NCI-H524 (cell line): ENCODE data around the gene KRT20.
"Not testable (repeated sequence)": the region's sequence is repeated elsewhere in the genome, so short reads cannot be mapped to it uniquely, and the experiment has no call there.

Source experiments
- DNase-seq, 2 experiments: peaks; one replicate each; lab custom pipeline; 2025; lab: John Stamatoyannopoulos, UW

KRT20 gene, protein sequence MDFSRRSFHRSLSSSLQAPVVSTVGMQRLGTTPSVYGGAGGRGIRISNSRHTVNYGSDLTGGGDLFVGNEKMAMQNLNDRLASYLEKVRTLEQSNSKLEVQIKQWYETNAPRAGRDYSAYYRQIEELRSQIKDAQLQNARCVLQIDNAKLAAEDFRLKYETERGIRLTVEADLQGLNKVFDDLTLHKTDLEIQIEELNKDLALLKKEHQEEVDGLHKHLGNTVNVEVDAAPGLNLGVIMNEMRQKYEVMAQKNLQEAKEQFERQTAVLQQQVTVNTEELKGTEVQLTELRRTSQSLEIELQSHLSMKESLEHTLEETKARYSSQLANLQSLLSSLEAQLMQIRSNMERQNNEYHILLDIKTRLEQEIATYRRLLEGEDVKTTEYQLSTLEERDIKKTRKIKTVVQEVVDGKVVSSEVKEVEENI

GRCh38 chr17:40884708-40885512, at the start of gene KRT20:
TSS of gene KRT20 (minus strand) at chr17:40885242. CDS start at chr17:40885185, 57 bp downstream.
- no peak for DNase-seq

DNA sequence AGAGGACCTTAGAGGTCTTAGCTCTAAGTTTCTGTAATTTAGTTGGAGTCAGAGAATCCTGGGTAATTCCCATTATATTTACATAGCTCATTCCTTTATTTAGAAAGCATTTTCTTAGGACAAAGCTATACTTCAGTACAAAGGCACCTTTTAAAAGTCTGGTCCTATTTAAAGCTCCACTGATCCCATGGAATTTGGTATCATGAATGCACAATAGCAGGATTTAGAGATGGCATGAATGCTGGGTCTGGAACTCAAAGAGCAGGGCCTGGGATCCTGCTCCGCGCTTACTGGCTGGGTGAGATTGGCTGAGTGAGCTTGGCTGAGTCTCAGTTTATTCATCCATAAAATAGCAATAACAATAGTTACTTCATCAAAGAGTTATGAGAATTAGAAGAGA, 47.6 kb upstream of the KRT20 start:
- no peak for DNase-seq

DNA sequence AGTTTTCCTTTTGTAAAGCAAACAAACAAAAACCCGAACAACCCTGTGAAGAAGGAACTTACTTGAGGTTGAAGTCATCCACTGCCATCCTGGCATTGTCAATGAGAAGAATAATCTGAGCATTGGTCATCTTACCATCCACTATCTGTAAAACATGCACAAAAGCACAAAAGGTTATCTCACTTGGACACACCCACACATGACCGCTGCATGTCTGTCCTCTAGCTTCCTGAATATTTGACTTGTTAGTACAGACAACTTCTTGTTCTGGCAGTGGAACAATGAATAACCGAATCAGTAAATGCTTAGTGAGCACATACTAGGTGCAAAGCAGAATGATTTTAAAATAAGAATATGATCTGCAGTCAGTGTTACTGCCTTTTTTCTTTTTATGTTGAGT, 46.3 kb upstream of the KRT20 start:
- DNase-seq: no peak

DNA sequence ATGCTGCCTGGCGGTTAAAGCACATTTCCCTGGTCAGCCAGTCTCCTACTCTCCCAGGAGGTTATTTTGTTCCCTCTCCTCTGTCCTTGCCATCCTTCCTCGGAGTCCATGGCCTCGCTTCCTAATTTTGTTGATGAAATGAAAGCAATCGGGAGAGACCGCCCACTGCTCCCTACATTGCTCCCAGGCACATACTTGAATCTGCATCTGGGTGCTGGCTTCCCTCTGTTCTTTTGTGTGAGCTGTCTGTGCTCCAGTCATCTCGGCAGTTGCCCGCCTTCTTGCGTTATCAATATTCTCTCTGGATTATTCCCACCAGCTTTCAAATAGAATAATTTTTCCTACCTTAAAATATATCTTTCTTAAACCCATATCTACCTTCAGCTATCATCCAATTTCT, 41.3 kb upstream of the KRT20 start:
- DNase-seq: no peak

- no peak for DNase-seq
Measured at GRCh38 chr17:40922239-40922638, 37.2 kb upstream of the KRT20 start.

DNA sequence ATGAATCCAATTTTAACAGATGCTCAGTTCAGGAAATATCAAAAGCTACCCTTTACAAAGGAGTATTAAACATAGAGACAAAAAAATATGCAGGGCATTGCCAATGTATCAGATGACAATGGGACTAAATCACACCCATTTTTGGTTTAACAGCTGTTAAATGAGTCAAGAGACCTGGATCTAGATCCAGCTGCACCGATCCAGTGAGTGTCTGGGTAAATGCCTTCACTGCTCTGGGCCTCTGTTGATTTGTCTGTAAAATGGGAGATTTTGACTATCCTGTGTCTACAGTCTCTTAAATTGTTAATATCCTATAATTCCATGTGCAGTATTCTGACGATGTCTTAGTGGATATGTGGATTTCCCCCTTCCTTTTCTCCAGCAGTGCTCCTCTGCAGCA, 36.0 kb upstream of the KRT20 start:
- no peak for DNase-seq

DNA sequence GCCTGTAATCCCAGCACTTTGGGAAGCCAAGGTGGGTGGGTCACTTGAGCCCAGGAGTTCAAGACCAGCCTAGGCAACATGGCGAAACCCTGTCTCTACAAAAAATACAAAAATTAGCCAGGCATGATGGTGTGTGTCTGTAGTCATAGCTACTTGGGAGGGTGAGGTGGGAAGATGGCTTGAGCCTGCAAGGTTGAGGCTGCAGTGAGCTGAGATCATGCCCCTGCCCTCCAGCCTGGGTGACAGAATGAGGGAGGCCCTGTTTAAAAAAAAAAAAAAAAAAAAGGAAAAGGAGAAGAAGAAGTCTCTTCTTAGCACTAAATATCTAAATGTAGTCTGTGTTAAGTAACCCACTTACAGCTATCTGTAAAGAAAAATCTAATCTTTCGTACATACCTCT, 32.1 kb upstream of the KRT20 start:
- not testable (repeated sequence) for DNase-seq

- no peak for DNase-seq
Measured at GRCh38 chr17:40916366-40916765, 31.3 kb upstream of the KRT20 start.

DNA sequence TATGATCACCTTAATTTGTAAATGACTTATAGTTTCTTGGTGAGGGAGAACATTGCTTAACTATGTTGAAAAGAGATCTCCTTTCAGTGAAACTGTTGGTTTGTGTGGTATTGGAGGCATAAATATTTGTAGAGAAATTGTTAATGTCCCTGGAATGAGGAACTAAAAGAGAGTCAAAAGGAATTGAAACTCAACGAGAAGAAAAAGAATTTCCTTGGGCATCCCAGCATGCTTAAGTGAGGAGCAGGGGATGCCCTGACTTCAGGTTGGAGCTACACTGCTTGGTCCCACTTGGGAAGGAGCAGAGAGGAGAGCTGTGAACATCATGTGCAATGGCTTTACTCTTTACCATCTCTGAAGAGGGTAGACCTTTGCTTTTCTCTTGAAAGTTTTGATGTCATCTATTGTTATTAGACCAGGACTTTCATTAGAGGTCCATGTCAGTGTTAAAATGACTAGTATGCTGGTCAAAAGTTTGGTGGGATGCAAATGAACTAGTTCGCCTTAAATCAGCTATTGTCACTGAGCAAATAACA, 30.7 kb upstream of the KRT20 start:
- no peak for DNase-seq

GRCh38 chr17:40915199-40915661, 30.2 kb upstream of the KRT20 start:
- no peak for DNase-seq

GRCh38 chr17:40914075-40914855, 29.2 kb upstream of the KRT20 start:
- DNase-seq: no peak

- no peak for DNase-seq
Measured at GRCh38 chr17:40912486-40913210, 27.6 kb upstream of the KRT20 start.

GRCh38 chr17:40910441-40910841, 25.4 kb upstream of the KRT20 start:
- DNase-seq: no peak

- DNase-seq: no peak
Measured at GRCh38 chr17:40909755-40910154, 24.7 kb upstream of the KRT20 start.

- DNase-seq: peak; percentile 5 to 68
Measured at GRCh38 chr17:40909351-40909750, 24.3 kb upstream of the KRT20 start.

- DNase-seq: no peak
Measured at GRCh38 chr17:40906613-40907012, 21.6 kb upstream of the KRT20 start.

DNA sequence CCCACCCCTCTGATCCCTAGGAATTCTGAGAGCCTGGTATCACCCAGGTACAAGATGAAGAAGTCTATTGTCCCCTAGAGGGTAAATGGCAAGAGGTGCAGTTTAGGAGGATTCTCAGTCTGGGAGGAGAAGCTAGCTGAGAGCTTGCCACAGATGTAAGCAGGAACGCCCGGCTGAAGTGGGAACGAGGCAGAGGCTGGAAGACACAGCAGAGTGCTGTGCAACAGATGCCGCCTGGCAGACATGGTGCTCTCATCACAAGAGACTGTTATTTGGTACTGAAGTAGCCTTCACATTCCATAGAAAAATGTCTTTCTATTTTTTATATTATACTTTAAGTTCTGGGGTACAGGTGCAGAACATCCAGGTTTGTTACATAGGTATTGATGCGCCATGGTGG, 20.3 kb upstream of the KRT20 start:
- DNase-seq: no peak

- DNase-seq: no peak
Measured at GRCh38 chr17:40903129-40903847, 18.2 kb upstream of the KRT20 start.

- no peak for DNase-seq
Measured at GRCh38 chr17:40902498-40902897, 17.5 kb upstream of the KRT20 start.

DNA sequence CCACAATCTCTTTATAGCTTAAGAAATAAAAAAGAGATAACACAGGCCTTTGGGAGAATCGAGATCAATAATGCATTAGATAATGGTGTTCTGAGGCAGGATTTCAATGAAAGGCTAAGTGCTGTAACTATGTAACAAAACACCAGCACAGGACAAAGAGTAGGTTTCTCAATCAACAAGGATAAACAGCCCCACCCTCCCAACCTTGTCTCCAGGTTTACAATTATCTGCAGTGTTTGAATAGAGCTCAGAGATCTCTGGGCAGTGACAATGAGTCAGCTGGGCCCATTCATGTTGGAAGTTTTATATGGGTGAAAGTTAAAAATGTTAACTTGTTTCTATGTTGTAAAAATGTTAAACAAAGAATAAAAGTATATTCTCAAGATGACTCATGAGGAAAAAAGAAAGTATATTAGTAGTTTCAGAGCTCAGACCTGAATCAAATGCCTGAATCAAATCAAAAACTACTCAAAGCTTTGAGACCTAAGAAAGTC, 17.0 kb upstream of the KRT20 start:
- DNase-seq: no peak
